Liver (tissue), 9 donors: ENCODE data around the gene BLOC1S5. TPM values are rescaled to one million over a fixed set of nuclear protein-coding genes. Genes with fewer than 3 reads are reported as not detected.

Experiments
- DNase-seq: peaks from one replicate; pipeline ENCODE4 v3.0.0-alpha.2; 2017; ENCODE audit warnings: low spot score
- H3K27ac ChIP-seq, 2 donors: one replicate each; pipeline ENCODE4 v1.7.0; 2013; ENCODE audit warnings: inconsistent platforms in 2 of 2, low read length in 2 of 2, control low read depth in 1 of 2, low read depth in 1 of 2, mild to moderate bottlenecking in 1 of 2
- H3K27me3 ChIP-seq, 4 donors: one replicate each; pipeline versions ENCODE4 v1.6.1 to v1.7.0; 2013; ENCODE audit warnings: low read length in 3 of 4, inconsistent platforms in 1 of 4, mild to moderate bottlenecking in 1 of 4, moderate library complexity in 1 of 4; ENCODE audit not compliant: control insufficient read depth in 4 of 4, insufficient read depth in 4 of 4
- H3K36me3 ChIP-seq, 4 donors: one replicate each; pipeline versions ENCODE4 v1.6.1 to v1.7.0; 2013; ENCODE audit warnings: low read length in 3 of 4, mild to moderate bottlenecking in 3 of 4, low read depth in 1 of 4, moderate library complexity in 1 of 4; ENCODE audit not compliant: control insufficient read depth in 4 of 4, insufficient read depth in 3 of 4
- H3K4me1 ChIP-seq, 4 donors: one replicate each; pipeline versions ENCODE4 v1.6.1 to v1.7.0; 2013; ENCODE audit warnings: low read length in 3 of 4, mild to moderate bottlenecking in 3 of 4, moderate library complexity in 1 of 4; ENCODE audit not compliant: control insufficient read depth in 4 of 4, insufficient read depth in 4 of 4
- H3K4me3 ChIP-seq, 3 donors: one replicate each; pipeline versions ENCODE4 v1.6.1 to v1.7.0; 2013; ENCODE audit warnings: low read length in 3 of 3, control low read depth in 1 of 3, low read depth in 1 of 3, mild to moderate bottlenecking in 1 of 3
- H3K9ac ChIP-seq, 2 donors: one replicate each; pipeline ENCODE4 v1.7.0; 2013; ENCODE audit warnings: low read length in 2 of 2, mild to moderate bottlenecking in 2 of 2, moderate library complexity in 2 of 2, control low read depth in 1 of 2, low read depth in 1 of 2
- H3K9me3 ChIP-seq, 4 donors: one replicate each; pipeline versions ENCODE4 v1.6.1 to v1.7.0; 2013; ENCODE audit warnings: low read length in 3 of 4; ENCODE audit not compliant: control insufficient read depth in 4 of 4
- ATF3 ChIP-seq: IDR thresholded peaks from 2 replicates; pipeline ENCODE4 v1.6.1; 2016; ENCODE audit warnings: antibody characterized with exemption
- CTCF ChIP-seq: fragments of 150-350 bp; IDR thresholded peaks from 2 replicates; pipeline ENCODE4 v1.5.1; 2017; ENCODE audit warnings: improper control_type of control experiment, low read depth, low read length; ENCODE audit not compliant: missing input control
- EGR1 ChIP-seq, 2 donors: IDR thresholded peaks; 2 replicates each; pipeline ENCODE4 v1.6.1; 2016 to 2018; ENCODE audit warnings: antibody characterized with exemption in 2 of 2, low read depth in 2 of 2
- FOXA1 ChIP-seq: IDR thresholded peaks from 2 replicates; pipeline ENCODE4 v1.6.1; 2016; ENCODE audit warnings: antibody characterized with exemption
- FOXA2 ChIP-seq: IDR thresholded peaks from 2 replicates; pipeline ENCODE4 v1.6.1; 2016; ENCODE audit warnings: antibody characterized with exemption
- GABPA ChIP-seq, 2 donors: IDR thresholded peaks in 1 of 2; conservative IDR thresholded peaks in 1 of 2; 2 replicates each; pipeline ENCODE4 v1.6.1; 2016; ENCODE audit warnings: antibody characterized with exemption in 2 of 2, mild to moderate bottlenecking in 1 of 2, moderate library complexity in 1 of 2
- HNF4A ChIP-seq, 2 donors: conservative IDR thresholded peaks; 2 replicates each; pipeline ENCODE4 v1.6.1; 2016; ENCODE audit warnings: antibody characterized with exemption in 2 of 2, mild to moderate bottlenecking in 2 of 2
- HNF4G ChIP-seq: IDR thresholded peaks from 2 replicates; pipeline ENCODE4 v1.6.1; 2016; ENCODE audit warnings: antibody characterized with exemption
- JUND ChIP-seq, 2 donors: IDR thresholded peaks; 2 replicates each; pipeline ENCODE4 v1.6.1; 2016; ENCODE audit warnings: antibody characterized with exemption in 2 of 2
- MAX ChIP-seq: IDR thresholded peaks from 2 replicates; pipeline ENCODE4 v1.6.1; 2016; ENCODE audit warnings: antibody characterized with exemption
- NR2F2 ChIP-seq: IDR thresholded peaks from 2 replicates; pipeline ENCODE4 v1.6.1; 2016; ENCODE audit warnings: antibody characterized with exemption
- RAD21 ChIP-seq, 2 donors: IDR thresholded peaks; 2 replicates each; pipeline ENCODE4 v1.6.1; 2016; ENCODE audit warnings: antibody characterized with exemption in 2 of 2, mild to moderate bottlenecking in 2 of 2
- REST ChIP-seq: IDR thresholded peaks from 2 replicates; pipeline ENCODE4 v1.6.1; 2016; ENCODE audit warnings: antibody characterized with exemption, mild to moderate bottlenecking
- RXRA ChIP-seq, 2 donors: IDR thresholded peaks; 2 replicates each; pipeline ENCODE4 v1.6.1; 2017 to 2018; ENCODE audit warnings: antibody characterized with exemption in 2 of 2, mild to moderate bottlenecking in 1 of 2
- SP1 ChIP-seq: IDR thresholded peaks from 2 replicates; pipeline ENCODE4 v1.6.1; 2018; ENCODE audit warnings: antibody characterized with exemption, mild to moderate bottlenecking
- TAF1 ChIP-seq: conservative IDR thresholded peaks from 2 replicates; pipeline ENCODE4 v1.6.1; 2016; ENCODE audit warnings: antibody characterized with exemption, mild to moderate bottlenecking
- YY1 ChIP-seq: IDR thresholded peaks from 2 replicates; pipeline ENCODE4 v1.6.1; 2016; ENCODE audit warnings: antibody characterized with exemption, mild to moderate bottlenecking
- ZBTB33 ChIP-seq: IDR thresholded peaks from 2 replicates; pipeline ENCODE4 v1.6.1; 2016; ENCODE audit warnings: antibody characterized with exemption
- polyA plus RNA-seq, 2 donors: library from polyadenylated mRNA; stranded (reverse) in 1 of 2; unstranded in 1 of 2; fragments of 200-250 nt in 1 of 2; fragments of >200 nt in 1 of 2; fragmentation: Nextera tagmentation in 1 of 2; extraction: Ambion mirVana in 1 of 2; gene quantifications; one replicate each; pipeline versions ENCODE4 v1.2.1 to v1.2.3, GENCODE V29; 2013 to 2015
- total RNA-seq, 2 donors: library from RNA; depleted of rRNA; stranded (reverse); fragments of >200 nt; gene quantifications; one replicate each; pipeline ENCODE4 v1.2.3, GENCODE V29; 2014
- donor health status: healthy.
- donor health status: healthy.
- donor health status: healthy.
- donor health status: healthy.
- donor health status: healthy.

Gene BLOC1S5
- total and polyA plus RNA-seq, 4 donors = 5.2 to 11.1 (median 7.1) TPM

GRCh38 chr6:7993399-7993798 is 70.8 kb downstream of the BLOC1S5 start:
- TF ChIP-seq SP1 (no peak), EGR1 (IDR thresholded peaks at IDR 0.05; ENCODE audit: low read depth in 2 of 2) (no peak), HNF4A (conservative IDR thresholded peaks at IDR 0.05) (no peak), CTCF (no peak), RXRA (IDR thresholded peaks at IDR 0.05) (no peak), ATF3 (no peak), REST (no peak), FOXA2 (no peak), JUND (IDR thresholded peaks at IDR 0.05) (no peak), GABPA (IDR thresholded peaks at IDR 0.05 in 1 of 2, conservative IDR thresholded peaks at IDR 0.05 in 1 of 2) (no peak), FOXA1 (no peak), MAX (no peak), RAD21 (IDR thresholded peaks at IDR 0.05) (no peak), HNF4G (no peak), TAF1 (no peak), ZBTB33 (no peak), NR2F2 (no peak), YY1 (no peak)
- Histone ChIP-seq H3K4me1 (no peaks in the 10 kb centered on the region), H3K4me3 (no peak overlapping the region), H3K27me3 (no peaks in the 10 kb centered on the region), H3K36me3 (no peaks in the 10 kb centered on the region), H3K27ac (no peak overlapping the region), H3K9me3 (no peaks in the 10 kb centered on the region), H3K9ac (no peak overlapping the region)
- no peak for DNase-seq
